ENCODE data around the gene KSR2.

Gene KSR2

GRCh38 chr12:117404203-117404853 is 564.5 kb downstream of the KSR2 start:
- DNase-seq (ENCODE audit: low spot score) = no peak

DNA sequence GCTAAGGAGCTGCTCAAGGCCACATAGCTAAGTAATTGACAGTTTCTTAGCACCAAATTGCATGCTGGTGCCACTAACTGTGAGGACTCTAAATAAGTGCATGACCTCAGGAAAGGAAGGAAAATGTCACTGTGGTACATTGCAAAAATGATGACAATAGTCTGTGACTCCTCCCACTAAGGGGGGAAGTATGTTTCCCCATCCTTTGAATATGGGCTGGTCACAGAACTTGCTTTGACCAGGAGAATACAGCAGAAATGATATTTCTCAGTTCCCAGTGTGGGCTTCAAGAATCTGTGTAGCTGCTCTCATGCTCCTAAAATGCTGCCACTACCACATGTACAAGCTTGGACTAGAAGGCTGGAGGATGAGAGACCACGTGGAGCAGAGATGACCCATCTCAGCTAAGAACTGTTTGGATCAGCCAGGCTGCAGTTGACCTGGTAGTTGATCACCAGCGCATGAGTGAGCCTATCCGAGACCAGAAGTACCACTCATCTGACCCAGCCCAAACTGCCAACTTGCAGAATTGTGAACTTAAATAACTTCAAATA is 565.1 kb downstream of the KSR2 start:
- no peak for DNase-seq (ENCODE audit: low spot score)

Data from hematopoietic multipotent progenitor cell treated with erythropoietin and hydrocortisone succinate and interleukin-3 and kit ligand, for 17 days (in vitro differentiated cells).